Measurements from ENCODE around the gene MERTK.

DNA sequence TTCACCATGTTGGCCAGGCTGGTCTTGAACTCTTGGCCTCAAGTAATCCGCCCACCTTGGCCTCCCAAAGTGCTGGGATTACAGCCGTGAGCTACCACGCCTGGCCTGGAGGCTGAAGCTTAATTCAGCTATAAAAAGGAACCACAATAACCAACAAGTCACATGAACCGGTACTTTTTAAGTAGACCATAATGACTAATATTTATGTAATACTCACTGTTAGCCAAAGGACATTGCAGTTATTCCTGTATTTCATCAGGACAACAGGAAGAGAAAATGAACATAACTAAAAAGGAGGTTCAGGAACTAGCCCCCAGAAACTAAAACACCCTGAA is 107.6 kb downstream of the MERTK start:
- TF ChIP-seq EZH2 (IDR thresholded peaks at IDR 0.05; ENCODE audit: insufficient read depth, poor library complexity, severe bottlenecking) (no peak), EZH2phosphoT487 (IDR thresholded peaks at IDR 0.05; ENCODE audit: insufficient read depth, low read depth) (no peak)

All from GM23248 (cell line).